ENCODE results near the gene DNASE1L3. TPM values are rescaled to one million over a fixed set of nuclear protein-coding genes. Genes with fewer than 3 reads are reported as not detected.

The DNASE1L3 gene
- total RNA-seq, 1 donor from 2014 or later: 1.0 TPM

DNA sequence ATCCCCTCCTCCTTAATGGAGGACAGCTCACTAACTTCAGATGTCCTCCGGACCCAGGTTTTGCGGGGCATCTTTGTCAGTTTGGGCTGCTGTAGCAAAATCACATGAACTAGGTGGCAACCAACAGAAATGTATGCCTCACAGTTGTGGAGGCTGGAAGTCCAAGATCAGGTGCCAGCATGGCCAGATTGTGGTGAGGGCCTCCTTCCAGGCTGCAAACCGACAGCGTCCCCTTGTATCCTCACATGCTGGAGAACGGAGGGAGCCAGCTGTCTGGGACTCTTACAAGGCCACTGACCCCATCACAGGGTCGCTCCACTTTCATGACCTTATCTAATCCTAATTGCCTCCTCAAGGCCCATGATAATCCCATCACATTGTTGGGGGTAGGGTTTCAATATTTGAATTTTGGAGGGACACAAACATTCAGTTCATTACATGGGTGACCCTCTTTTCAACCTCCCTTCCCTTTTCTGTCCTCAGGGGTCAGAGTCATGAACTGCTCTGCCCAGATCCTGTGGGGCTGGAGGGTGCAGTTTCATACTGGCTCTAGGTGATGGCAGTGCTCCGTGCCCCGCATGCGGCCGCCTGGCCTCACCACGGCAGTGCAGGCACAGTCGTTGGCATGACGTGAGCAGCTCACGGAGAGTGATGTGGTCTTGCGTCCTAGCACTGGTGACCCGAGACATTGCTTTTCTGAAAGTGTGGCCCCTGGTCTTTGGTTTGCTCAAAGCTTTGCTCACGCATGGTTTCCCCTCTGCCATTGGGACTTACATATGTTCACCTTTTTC is 58.4 kb downstream of the DNASE1L3 start:
- H3K36me3 ChIP-seq (ENCODE audit: control insufficient read depth in 3 of 3, insufficient read depth in 3 of 3, low read length in 3 of 3): peaks cover 3 to 39% (median 17%) of the 10 kb centered on the region in 3 donors
- no peaks in the 10 kb centered on the region for H3K27me3 ChIP-seq (ENCODE audit: control insufficient read depth in 3 of 3, insufficient read depth in 3 of 3, low read length in 3 of 3)
- H3K27ac ChIP-seq (ENCODE audit: low read depth, low read length): no peak overlapping the region
- H3K4me3 ChIP-seq (ENCODE audit: low read length in 3 of 3): no peak overlapping the region
- H3K4me1 ChIP-seq (ENCODE audit: control insufficient read depth in 3 of 3, insufficient read depth in 3 of 3, low read length in 3 of 3): no peaks in the 10 kb centered on the region
- no peak overlapping the region for H3K9ac ChIP-seq (ENCODE audit: low read depth in 1 of 3, low read length in 3 of 3)
- H3K9me3 ChIP-seq (ENCODE audit: control insufficient read depth in 3 of 3, low read length in 3 of 3): no peaks in the 10 kb centered on the region

DNA sequence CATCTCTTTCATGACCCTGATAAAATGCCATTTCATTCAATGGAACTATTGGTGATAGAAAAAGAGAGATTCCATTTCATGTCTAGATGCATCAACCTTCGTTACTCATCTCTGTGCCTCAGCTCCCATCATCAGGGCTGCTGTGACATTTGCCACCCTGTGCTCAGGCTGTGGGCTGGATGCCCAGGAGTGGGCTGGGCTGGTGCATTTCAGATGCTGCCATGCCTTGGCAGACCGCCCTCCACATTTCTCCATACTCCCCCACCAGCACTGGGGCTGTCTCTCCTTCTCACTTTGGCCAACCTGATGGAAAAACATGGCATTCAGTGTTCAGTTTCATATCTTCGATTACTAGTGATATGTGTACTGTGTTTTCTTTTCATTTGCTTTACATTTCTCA is 59.1 kb downstream of the DNASE1L3 start:
- Histone ChIP-seq H3K27ac (ENCODE audit: low read depth, low read length) (no peak overlapping the region), H3K9me3 (ENCODE audit: control insufficient read depth in 3 of 3, low read length in 3 of 3) (no peaks in the 10 kb centered on the region), H3K9ac (ENCODE audit: low read depth in 1 of 3, low read length in 3 of 3) (no peak overlapping the region), H3K4me3 (ENCODE audit: low read length in 3 of 3) (no peak overlapping the region), H3K27me3 (ENCODE audit: control insufficient read depth in 3 of 3, insufficient read depth in 3 of 3, low read length in 3 of 3) (no peaks in the 10 kb centered on the region), H3K4me1 (ENCODE audit: control insufficient read depth in 3 of 3, insufficient read depth in 3 of 3, low read length in 3 of 3) (no peaks in the 10 kb centered on the region), H3K36me3 (ENCODE audit: control insufficient read depth in 3 of 3, insufficient read depth in 3 of 3, low read length in 3 of 3) (peaks cover 3 to 38% (median 17%) of the 10 kb centered on the region in 3 donors)

DNA sequence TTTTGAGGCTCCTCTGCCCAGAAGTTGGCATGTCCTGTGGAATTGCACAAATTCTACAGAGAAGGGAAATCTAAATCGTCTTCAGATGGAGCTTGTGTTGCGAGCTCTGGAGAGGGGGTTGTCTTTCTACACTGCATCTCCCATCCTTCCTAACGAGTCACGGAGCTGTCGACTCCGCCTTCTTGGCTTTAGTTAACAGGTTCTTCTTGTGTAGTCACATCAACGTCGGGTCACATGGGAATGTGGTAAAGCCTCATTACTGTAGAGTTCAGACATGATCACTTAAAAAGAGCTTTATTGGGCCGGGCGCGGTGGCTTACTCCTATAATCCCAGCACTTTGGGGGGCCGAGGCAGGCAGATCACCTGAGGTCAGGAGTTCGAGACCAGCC is 60.0 kb downstream of the DNASE1L3 start:
- no peak overlapping the region for H3K27ac ChIP-seq (ENCODE audit: low read depth, low read length)
- H3K9me3 ChIP-seq (ENCODE audit: control insufficient read depth in 3 of 3, low read length in 3 of 3): no peaks in the 10 kb centered on the region
- no peak overlapping the region for H3K9ac ChIP-seq (ENCODE audit: low read depth in 1 of 3, low read length in 3 of 3)
- H3K36me3 ChIP-seq (ENCODE audit: control insufficient read depth in 3 of 3, insufficient read depth in 3 of 3, low read length in 3 of 3): peaks cover 3 to 36% (median 16%) of the 10 kb centered on the region in 3 donors
- H3K27me3 ChIP-seq (ENCODE audit: control insufficient read depth in 3 of 3, insufficient read depth in 3 of 3, low read length in 3 of 3): no peaks in the 10 kb centered on the region
- no peaks in the 10 kb centered on the region for H3K4me1 ChIP-seq (ENCODE audit: control insufficient read depth in 3 of 3, insufficient read depth in 3 of 3, low read length in 3 of 3)
- no peak overlapping the region for H3K4me3 ChIP-seq (ENCODE audit: low read length in 3 of 3)

DNA sequence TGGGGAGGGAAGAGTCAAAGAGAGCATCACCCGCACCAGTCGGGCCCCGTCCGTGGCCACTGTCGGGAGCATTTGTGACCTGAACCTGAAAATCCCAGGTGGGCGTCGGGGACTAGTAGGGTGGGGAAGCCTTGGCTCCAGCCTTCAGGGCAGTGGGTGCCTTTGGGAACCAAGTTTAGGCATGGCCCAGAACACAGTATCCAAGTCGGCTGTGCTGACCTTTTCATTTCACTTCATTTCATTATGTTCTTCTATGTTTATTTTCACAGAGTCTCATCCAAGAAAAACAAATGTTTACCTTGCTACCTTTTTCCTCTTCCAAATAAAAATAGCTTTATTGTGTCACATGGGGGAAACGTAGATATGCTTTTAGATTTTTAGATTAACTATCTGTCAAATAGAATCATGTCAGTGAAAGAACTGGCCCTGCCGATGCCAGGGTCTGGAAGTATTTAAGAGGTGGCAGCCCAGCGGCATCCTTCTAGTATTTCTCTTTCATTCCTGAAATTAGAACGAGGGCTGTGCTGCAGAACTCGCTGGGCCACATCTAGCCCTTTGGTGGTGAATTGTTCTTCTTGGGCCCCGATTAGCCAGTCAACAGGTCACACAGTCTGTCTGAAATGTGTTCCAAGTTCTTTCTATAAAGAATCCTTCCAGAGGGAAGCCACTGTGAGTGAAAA is 60.5 kb downstream of the DNASE1L3 start:
- Histone ChIP-seq H3K4me3 (ENCODE audit: low read length in 3 of 3) (no peak overlapping the region), H3K36me3 (ENCODE audit: control insufficient read depth in 3 of 3, insufficient read depth in 3 of 3, low read length in 3 of 3) (peaks cover 3 to 35% (median 19%) of the 10 kb centered on the region in 3 donors), H3K27me3 (ENCODE audit: control insufficient read depth in 3 of 3, insufficient read depth in 3 of 3, low read length in 3 of 3) (no peaks in the 10 kb centered on the region)

DNA sequence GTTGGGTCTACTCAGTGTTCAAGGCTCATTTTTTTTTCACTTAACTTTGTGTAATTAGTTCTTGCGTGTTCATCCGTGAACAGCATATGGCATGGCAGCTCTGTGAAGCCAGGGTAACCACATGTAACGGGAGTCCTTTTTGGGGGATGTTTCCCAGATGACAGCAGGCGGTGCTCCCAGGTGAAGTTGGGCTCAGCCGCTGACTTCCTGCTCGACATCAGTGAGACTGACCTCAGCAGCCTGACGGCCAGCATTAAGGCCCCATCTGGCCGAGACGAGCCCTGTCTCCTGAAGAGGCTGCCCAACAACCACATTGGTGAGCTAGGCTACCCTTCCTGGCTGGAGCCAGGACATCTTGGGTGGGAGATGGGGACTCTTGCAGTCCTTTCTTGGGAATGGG is 62.7 kb downstream of the DNASE1L3 start:
- Histone ChIP-seq H3K9ac (ENCODE audit: low read depth in 1 of 3, low read length in 3 of 3) (no peak overlapping the region), H3K9me3 (ENCODE audit: control insufficient read depth in 3 of 3, low read length in 3 of 3) (no peaks in the 10 kb centered on the region)

More for the DNA sequence above, 60.5 kb downstream of the DNASE1L3 start:
- Histone ChIP-seq H3K27ac (ENCODE audit: low read depth, low read length) (no peak overlapping the region), H3K9ac (ENCODE audit: low read depth in 1 of 3, low read length in 3 of 3) (no peak overlapping the region), H3K9me3 (ENCODE audit: control insufficient read depth in 3 of 3, low read length in 3 of 3) (no peaks in the 10 kb centered on the region), H3K4me1 (ENCODE audit: control insufficient read depth in 3 of 3, insufficient read depth in 3 of 3, low read length in 3 of 3) (no peaks in the 10 kb centered on the region)

DNA sequence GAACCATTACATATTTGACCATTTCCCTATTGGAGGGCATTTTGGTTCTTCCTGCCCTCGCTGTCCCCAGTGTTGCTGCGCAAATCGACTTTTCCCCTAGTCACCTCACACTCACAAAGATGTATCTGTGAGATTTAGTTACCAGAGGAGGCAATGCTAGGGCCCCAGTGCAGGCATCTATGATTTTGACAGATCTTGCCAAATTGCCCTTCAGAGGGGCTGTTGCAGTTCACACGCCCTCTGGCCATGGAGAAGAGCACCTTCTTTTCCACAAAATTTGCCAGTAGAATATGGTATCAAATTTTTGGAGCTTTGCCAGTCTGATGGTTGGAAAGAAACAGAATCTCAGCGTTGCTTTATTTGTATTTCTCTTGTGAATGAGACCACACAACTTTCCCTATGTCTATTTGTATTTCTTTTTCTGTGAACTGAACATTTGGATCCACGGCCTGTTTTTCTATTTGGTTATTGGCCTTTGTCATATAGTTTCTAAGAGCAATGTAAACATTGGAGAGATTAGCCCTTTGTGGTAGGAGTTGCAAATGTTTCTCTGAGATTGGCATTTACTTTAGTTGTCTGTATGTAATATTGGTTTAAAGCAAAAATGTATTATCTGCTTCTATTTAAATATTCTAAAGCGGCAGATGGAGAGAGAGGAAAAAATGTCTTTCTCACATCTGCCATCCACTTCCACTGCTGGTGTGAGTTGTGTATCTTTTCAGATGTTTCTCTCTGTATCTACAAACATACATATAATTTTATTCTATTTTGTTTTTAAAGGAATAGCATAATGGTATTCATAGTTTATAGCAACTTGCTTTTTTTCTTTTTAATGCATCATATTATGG is 66.1 kb downstream of the DNASE1L3 start:
- Histone ChIP-seq H3K4me3 (ENCODE audit: low read length in 3 of 3) (no peak overlapping the region), H3K9ac (ENCODE audit: low read depth in 1 of 3, low read length in 3 of 3) (no peak overlapping the region), H3K27me3 (ENCODE audit: control insufficient read depth in 3 of 3, insufficient read depth in 3 of 3, low read length in 3 of 3) (no peaks in the 10 kb centered on the region), H3K9me3 (ENCODE audit: control insufficient read depth in 3 of 3, low read length in 3 of 3) (no peaks in the 10 kb centered on the region), H3K36me3 (ENCODE audit: control insufficient read depth in 3 of 3, insufficient read depth in 3 of 3, low read length in 3 of 3) (peaks cover 3 to 29% (median 11%) of the 10 kb centered on the region in 3 donors), H3K4me1 (ENCODE audit: control insufficient read depth in 3 of 3, insufficient read depth in 3 of 3, low read length in 3 of 3) (no peaks in the 10 kb centered on the region), H3K27ac (ENCODE audit: low read depth, low read length) (no peak overlapping the region)

More for the DNA sequence above, 62.7 kb downstream of the DNASE1L3 start:
- Histone ChIP-seq H3K27me3 (ENCODE audit: control insufficient read depth in 3 of 3, insufficient read depth in 3 of 3, low read length in 3 of 3) (no peaks in the 10 kb centered on the region), H3K4me1 (ENCODE audit: control insufficient read depth in 3 of 3, insufficient read depth in 3 of 3, low read length in 3 of 3) (no peaks in the 10 kb centered on the region), H3K4me3 (ENCODE audit: low read length in 3 of 3) (no peak overlapping the region), H3K27ac (ENCODE audit: low read depth, low read length) (no peak overlapping the region), H3K36me3 (ENCODE audit: control insufficient read depth in 3 of 3, insufficient read depth in 3 of 3, low read length in 3 of 3) (peaks cover 3 to 28% (median 15%) of the 10 kb centered on the region in 3 donors)

DNA sequence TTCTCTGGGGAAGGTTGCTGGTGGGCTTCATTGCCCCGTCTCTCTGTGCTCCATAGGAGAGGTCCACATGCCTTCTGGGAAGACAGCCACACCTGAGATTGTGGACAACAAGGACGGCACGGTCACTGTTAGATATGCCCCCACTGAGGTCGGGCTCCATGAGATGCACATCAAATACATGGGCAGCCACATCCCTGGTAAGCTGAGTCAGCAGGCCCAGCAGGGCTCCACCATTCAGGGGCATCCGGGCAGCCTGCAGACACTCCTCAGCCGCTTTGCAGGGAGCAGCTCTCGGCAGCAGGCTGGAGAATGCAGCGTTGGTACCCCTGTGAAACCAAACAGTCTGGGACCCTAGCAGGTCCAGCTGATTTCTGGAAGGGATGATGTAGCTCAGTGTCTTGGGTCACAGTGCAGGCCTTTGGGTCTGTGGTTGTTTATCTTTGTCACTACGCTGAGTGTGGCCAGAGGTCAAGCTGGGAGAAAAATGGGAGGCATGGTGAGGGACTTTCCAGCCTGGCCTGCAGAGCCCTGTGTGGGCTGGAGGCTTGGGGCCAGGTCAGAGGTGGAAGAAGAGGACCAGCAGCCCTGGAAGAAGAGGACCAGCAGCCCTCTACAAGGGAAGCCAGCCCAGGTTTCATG is 67.2 kb downstream of the DNASE1L3 start:
- H3K36me3 ChIP-seq (ENCODE audit: control insufficient read depth in 3 of 3, insufficient read depth in 3 of 3, low read length in 3 of 3): peaks cover 0 to 25% (median 10%) of the 10 kb centered on the region in 3 donors
- no peaks in the 10 kb centered on the region for H3K27me3 ChIP-seq (ENCODE audit: control insufficient read depth in 3 of 3, insufficient read depth in 3 of 3, low read length in 3 of 3)
- no peaks in the 10 kb centered on the region for H3K9me3 ChIP-seq (ENCODE audit: control insufficient read depth in 3 of 3, low read length in 3 of 3)
- no peak overlapping the region for H3K27ac ChIP-seq (ENCODE audit: low read depth, low read length)
- no peaks in the 10 kb centered on the region for H3K4me1 ChIP-seq (ENCODE audit: control insufficient read depth in 3 of 3, insufficient read depth in 3 of 3, low read length in 3 of 3)
- H3K9ac ChIP-seq (ENCODE audit: low read depth in 1 of 3, low read length in 3 of 3): no peak overlapping the region
- H3K4me3 ChIP-seq (ENCODE audit: low read length in 3 of 3): no peak overlapping the region

Other genes starting within 250 kb of the DNASE1L3 start
- 80.9 TPM for gene FLNB, start 202.6 kb downstream of the DNASE1L3 start, total RNA-seq
- 5.2 TPM for gene ABHD6, start 26.8 kb upstream of the DNASE1L3 start, total RNA-seq
- 20.4 TPM for gene RPP14, start 95.3 kb upstream of the DNASE1L3 start, total RNA-seq
- gene HTD2, start 95.5 kb upstream of the DNASE1L3 start, total RNA-seq: 5.7 TPM
- gene PXK, start 121.9 kb upstream of the DNASE1L3 start, total RNA-seq: 16.2 TPM
- 75.7 TPM for gene PDHB, start 222.9 kb upstream of the DNASE1L3 start, total RNA-seq